Right cardiac atrium (tissue), 5 donors: ENCODE data around the gene NINJ2. TPM values are rescaled to one million over a fixed set of nuclear protein-coding genes. Genes with fewer than 3 reads are reported as not detected.

Experiments used
- ATAC-seq, 2 donors: fragments of 200-7000 bp; cut with Tn5 transposase; one replicate each; pipeline versions ENCODE4 v1.8.0 to v1.9.1; 2020; ENCODE audit warnings: moderate library complexity in 2 of 2, mild to moderate bottlenecking in 1 of 2
- DNase-seq, 3 donors: peaks; one replicate each; pipeline ENCODE4 v3.0.0-alpha.2; 2020
- H3K27ac ChIP-seq: one replicate; pipeline ENCODE4 v1.5.1; 2013; ENCODE audit warnings: mild to moderate bottlenecking, low read length, control low read depth, moderate library complexity
- H3K27me3 ChIP-seq: one replicate; pipeline ENCODE4 v1.6.1; 2013; ENCODE audit not compliant: control insufficient read depth, insufficient read depth
- H3K4me1 ChIP-seq: one replicate; pipeline ENCODE4 v1.6.1; 2013; ENCODE audit warnings: low read length; ENCODE audit not compliant: control insufficient read depth, insufficient read depth
- H3K4me3 ChIP-seq: one replicate; pipeline ENCODE4 v1.5.1; 2013; ENCODE audit warnings: low read length, control low read depth
- H3K9me3 ChIP-seq: one replicate; pipeline ENCODE4 v1.6.1; 2013; ENCODE audit warnings: low read length; ENCODE audit not compliant: control insufficient read depth
- WGBS: extraction: QIAGEN DNeasy Blood & Tissue Kit; methylation state at CpG from one replicate; pipeline ENCODE4 v1.1.7; 2013; 5-methylcytosine and 5-hydroxymethylcytosine counted together
- intact Hi-C, 4 donors: fragments of 100-400 bp; cut with DNase I; formaldehyde crosslinking; loops; one replicate each; pipeline versions ENCODE4 v1.11.0 to v1.14.0; 2022 to 2023
- polyA plus RNA-seq: library from polyadenylated mRNA; stranded (reverse); fragments of 200-250 nt; gene quantifications from one replicate; pipeline ENCODE4 v1.2.3, GENCODE V29; 2013
- total RNA-seq, 4 donors: library from RNA; stranded (reverse); fragmentation: NEBNext Ultra II Directional; extraction: Animal tissue kit (Norgen Biotek cat#: 25700); gene quantifications; one replicate each; pipeline ENCODE4 v1.2.1, GENCODE V29; 2021
- donor health status: healthy with polysubstance abuse.
- donor health status: DM: no; HTN: yes; CAD: no.
- donor health status: DM: no; HTN: no; CAD: no.
- donor health status: DM: no; HTN: yes; CAD: no; lungs with severe emphysema.
- donor health status: DM: yes; HTN: yes; CAD: no.

Gene NINJ2
- total and polyA plus RNA-seq, 5 donors = 3.6 to 7.4 (median 5.5) TPM

- Histone ChIP-seq H3K27me3 (no peaks in the 10 kb centered on the region), H3K27ac (no peak overlapping the region), H3K9me3 (no peaks in the 10 kb centered on the region), H3K4me1 (peaks cover 3% of the 10 kb centered on the region), H3K4me3 (no peak overlapping the region)
- ATAC-seq (peak in 1 of 2 donors; percentile 3), DNase-seq (no peak)
- intact Hi-C loops = loop anchor here (2.0 to 5.0 kb wide), 2 partner anchors 94 to 104 kb away; no protein-coding TSS in a partner anchor
- WGBS = 74% methylated on average over 41 of the region's 41 CpGs
Observed at GRCh38 chr12:546265-546919, 116.9 kb downstream of the NINJ2 start.

GRCh38 chr12:545835-546234, 117.4 kb downstream of the NINJ2 start:
- Histone ChIP-seq H3K27me3 (no peaks in the 10 kb centered on the region), H3K4me1 (peaks cover 4% of the 10 kb centered on the region), H3K27ac (no peak overlapping the region), H3K4me3 (no peak overlapping the region), H3K9me3 (no peaks in the 10 kb centered on the region)
- DNase-seq (no peak), ATAC-seq (no peak)
- WGBS = 75% methylated on average over 6 of the region's 6 CpGs
- intact Hi-C loops = loop anchor here (2.0 to 5.0 kb wide), 2 partner anchors 94 to 103 kb away; no protein-coding TSS in a partner anchor

- Histone ChIP-seq H3K27ac (no peak overlapping the region), H3K9me3 (no peaks in the 10 kb centered on the region), H3K27me3 (no peaks in the 10 kb centered on the region), H3K4me3 (no peak overlapping the region), H3K4me1 (peaks cover 4% of the 10 kb centered on the region)
- 76% methylated on average over 9 of the region's 9 CpGs for WGBS
- ATAC-seq = no peak
- no peak for DNase-seq
- intact Hi-C loops = loop anchor here in 3 of 4 donors (5.0 kb wide), 1 partner anchor 93 kb away; no protein-coding TSS in a partner anchor
Observed at GRCh38 chr12:544941-545635, 118.2 kb downstream of the NINJ2 start.

- H3K4me3 ChIP-seq = no peak overlapping the region
- peaks cover 4% of the 10 kb centered on the region for H3K4me1 ChIP-seq
- H3K27ac ChIP-seq = no peak overlapping the region
- intact Hi-C loops = no loop called here
- no peaks in the 10 kb centered on the region for H3K9me3 ChIP-seq
- ATAC-seq (no peak), DNase-seq (no peak)
- H3K27me3 ChIP-seq = no peaks in the 10 kb centered on the region
- 89% methylated on average over 8 of the region's 8 CpGs for WGBS
Observed at GRCh38 chr12:544142-544541, 119.1 kb downstream of the NINJ2 start.

- DNase-seq (no peak), ATAC-seq (no peak)
- Histone ChIP-seq H3K27me3 (no peaks in the 10 kb centered on the region), H3K27ac (no peak overlapping the region), H3K4me3 (no peak overlapping the region), H3K9me3 (no peaks in the 10 kb centered on the region), H3K4me1 (peaks cover 4% of the 10 kb centered on the region)
- 83% methylated on average over 8 of the region's 9 CpGs for WGBS
- intact Hi-C loops = no loop called here
Observed at GRCh38 chr12:543114-543451, 120.2 kb downstream of the NINJ2 start.

- no peaks in the 10 kb centered on the region for H3K27me3 ChIP-seq
- no peaks in the 10 kb centered on the region for H3K9me3 ChIP-seq
- intact Hi-C loops = no loop called here
- H3K4me3 ChIP-seq = no peak overlapping the region
- ATAC-seq = peak in 1 of 2 donors; percentile 9
- peaks cover 4% of the 10 kb centered on the region for H3K4me1 ChIP-seq
- 42% methylated on average over 8 of the region's 8 CpGs for WGBS
- peak overlapping the region; percentile 46 for H3K27ac ChIP-seq
- no peak for DNase-seq
Observed at GRCh38 chr12:542395-543113, 120.7 kb downstream of the NINJ2 start.

GRCh38 chr12:541676-542324, 121.4 kb downstream of the NINJ2 start:
- intact Hi-C loops = no loop called here
- no peak overlapping the region for H3K4me3 ChIP-seq
- H3K4me1 ChIP-seq = peaks cover 4% of the 10 kb centered on the region
- H3K27me3 ChIP-seq = no peaks in the 10 kb centered on the region
- H3K27ac ChIP-seq = peak overlapping the region; percentile 46
- 53% methylated on average over 9 of the region's 9 CpGs for WGBS
- no peaks in the 10 kb centered on the region for H3K9me3 ChIP-seq
- peak in 1 of 2 donors; percentile 20 for ATAC-seq
- DNase-seq = no peak

GRCh38 chr12:539540-540310, 123.5 kb downstream of the NINJ2 start:
- intact Hi-C loops = no loop called here
- H3K9me3 ChIP-seq = no peaks in the 10 kb centered on the region
- H3K27me3 ChIP-seq = no peaks in the 10 kb centered on the region
- no peak overlapping the region for H3K4me3 ChIP-seq
- no peak overlapping the region for H3K27ac ChIP-seq
- peaks cover 4% of the 10 kb centered on the region for H3K4me1 ChIP-seq
- no peak for DNase-seq
- WGBS = 92% methylated on average over 18 of the region's 18 CpGs
- ATAC-seq = no peak

GRCh38 chr12:538731-539539, 124.3 kb downstream of the NINJ2 start:
- no peak overlapping the region for H3K4me3 ChIP-seq
- no peaks in the 10 kb centered on the region for H3K9me3 ChIP-seq
- ATAC-seq (peak; percentile 69 to 74), DNase-seq (peak; percentile 76 to 91 (median 91))
- intact Hi-C loops = no loop called here
- no peaks in the 10 kb centered on the region for H3K27me3 ChIP-seq
- peak overlapping the region; percentile 3 for H3K27ac ChIP-seq
- 14% methylated on average over 10 of the region's 10 CpGs for WGBS
- peaks cover 4% of the 10 kb centered on the region for H3K4me1 ChIP-seq

GRCh38 chr12:537772-538171, 125.5 kb downstream of the NINJ2 start:
- ATAC-seq = no peak

More at GRCh38 chr12:537772-538171, 125.5 kb downstream of the NINJ2 start:
- WGBS = 89% methylated on average over 4 of the region's 4 CpGs
- Histone ChIP-seq H3K4me3 (no peak overlapping the region), H3K9me3 (no peaks in the 10 kb centered on the region), H3K27me3 (no peaks in the 10 kb centered on the region), H3K4me1 (peaks cover 4% of the 10 kb centered on the region), H3K27ac (no peak overlapping the region)
- DNase-seq = no peak
- intact Hi-C loops = no loop called here
